Progenitor cell of endocrine pancreas (in vitro differentiated cells): ENCODE results near the gene PP2D1. TPM values are rescaled to one million over a fixed set of nuclear protein-coding genes. Genes with fewer than 3 reads are reported as not detected.
"Not testable (repeated sequence)": the region's sequence is repeated elsewhere in the genome, so short reads cannot be mapped to it uniquely, and the experiment has no call there.

ENCODE experiments used
- DNase-seq: peaks from one replicate; pipeline ENCODE4 v3.0.0; 2021; ENCODE audit warnings: low spot score; ENCODE audit not compliant: unreplicated experiment
- H3K27ac Mint-ChIP-seq: 2 replicates; pipeline ENCODE4 v1.8.0; 2021; ENCODE audit warnings: mild to moderate bottlenecking, moderate library complexity, mixed read lengths
- H3K27me3 Mint-ChIP-seq: 2 replicates; pipeline ENCODE4 v1.8.0; 2021; ENCODE audit warnings: mixed read lengths
- H3K36me3 Mint-ChIP-seq: 2 replicates; pipeline ENCODE4 v1.8.0; 2022; ENCODE audit warnings: mixed read lengths; ENCODE audit not compliant: insufficient read depth
- H3K4me1 Mint-ChIP-seq: 2 replicates; pipeline ENCODE4 v1.8.0; 2021; ENCODE audit warnings: low read depth, mixed read lengths
- H3K4me3 Mint-ChIP-seq: 2 replicates; pipeline ENCODE4 v1.8.0; 2021; ENCODE audit warnings: low read depth, mild to moderate bottlenecking, moderate library complexity, mixed read lengths
- H3K9me3 Mint-ChIP-seq: 2 replicates; pipeline ENCODE4 v1.8.0; 2021; ENCODE audit warnings: low read depth, mixed read lengths
- total RNA-seq: library from RNA; stranded (reverse); gene quantifications from 2 replicates; pipeline ENCODE4 v1.2.1, GENCODE V29; 2021
- TF ChIP-seq, protein P1 (sequence below): fragments of 200-600 bp; sonication (generic); IDR thresholded peaks from one replicate; pipeline ENCODE4 v1.5.0; 2021; ENCODE audit warnings: antibody characterized with exemption, mild to moderate bottlenecking; ENCODE audit not compliant: unreplicated experiment

The PP2D1 gene
- total RNA-seq, 1 donor from 2014 or later: not detected

DNA sequence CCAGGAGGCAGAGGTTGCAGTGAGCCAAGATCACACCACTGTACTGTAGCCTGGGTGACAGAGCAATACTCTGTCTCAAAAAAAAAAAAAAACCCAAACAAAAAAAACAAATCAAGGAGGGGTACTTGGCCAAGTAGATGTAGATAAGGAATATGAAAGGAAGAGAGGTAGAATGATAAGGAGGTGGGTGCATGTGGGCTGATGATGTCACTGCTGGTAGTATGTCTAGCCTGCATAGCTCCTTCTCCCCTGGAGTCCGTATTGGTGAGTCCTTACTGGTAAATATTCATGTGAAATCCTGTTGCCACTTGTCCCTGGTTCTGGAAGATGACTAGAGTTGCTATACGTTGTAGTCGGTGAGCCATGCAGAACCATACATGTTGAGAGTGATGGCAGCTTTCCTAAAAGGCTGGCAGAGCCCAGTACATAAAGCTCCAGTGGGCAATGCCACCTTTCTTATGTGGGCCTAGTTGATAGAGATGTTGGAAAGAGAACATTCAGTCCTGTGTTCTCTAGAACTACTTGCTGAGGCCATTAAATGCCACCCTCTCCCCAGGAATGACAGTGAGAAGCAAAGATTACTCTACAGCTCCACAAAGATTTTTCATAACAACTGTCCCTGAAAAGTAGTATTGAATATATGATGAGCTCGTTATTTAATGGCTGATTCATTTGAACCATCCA lies 39.2 kb upstream of the PP2D1 start:
- H3K9me3 Mint-ChIP-seq: no peaks in the 10 kb centered on the region
- no peak for DNase-seq
- H3K4me3 Mint-ChIP-seq: no peak overlapping the region
- no peaks in the 10 kb centered on the region for H3K4me1 Mint-ChIP-seq
- H3K36me3 Mint-ChIP-seq: no peaks in the 10 kb centered on the region
- H3K27me3 Mint-ChIP-seq: no peaks in the 10 kb centered on the region
- TF ChIP-seq, protein P1, sequence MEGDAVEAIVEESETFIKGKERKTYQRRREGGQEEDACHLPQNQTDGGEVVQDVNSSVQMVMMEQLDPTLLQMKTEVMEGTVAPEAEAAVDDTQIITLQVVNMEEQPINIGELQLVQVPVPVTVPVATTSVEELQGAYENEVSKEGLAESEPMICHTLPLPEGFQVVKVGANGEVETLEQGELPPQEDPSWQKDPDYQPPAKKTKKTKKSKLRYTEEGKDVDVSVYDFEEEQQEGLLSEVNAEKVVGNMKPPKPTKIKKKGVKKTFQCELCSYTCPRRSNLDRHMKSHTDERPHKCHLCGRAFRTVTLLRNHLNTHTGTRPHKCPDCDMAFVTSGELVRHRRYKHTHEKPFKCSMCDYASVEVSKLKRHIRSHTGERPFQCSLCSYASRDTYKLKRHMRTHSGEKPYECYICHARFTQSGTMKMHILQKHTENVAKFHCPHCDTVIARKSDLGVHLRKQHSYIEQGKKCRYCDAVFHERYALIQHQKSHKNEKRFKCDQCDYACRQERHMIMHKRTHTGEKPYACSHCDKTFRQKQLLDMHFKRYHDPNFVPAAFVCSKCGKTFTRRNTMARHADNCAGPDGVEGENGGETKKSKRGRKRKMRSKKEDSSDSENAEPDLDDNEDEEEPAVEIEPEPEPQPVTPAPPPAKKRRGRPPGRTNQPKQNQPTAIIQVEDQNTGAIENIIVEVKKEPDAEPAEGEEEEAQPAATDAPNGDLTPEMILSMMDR: no peak
- H3K27ac Mint-ChIP-seq: no peak overlapping the region

DNA sequence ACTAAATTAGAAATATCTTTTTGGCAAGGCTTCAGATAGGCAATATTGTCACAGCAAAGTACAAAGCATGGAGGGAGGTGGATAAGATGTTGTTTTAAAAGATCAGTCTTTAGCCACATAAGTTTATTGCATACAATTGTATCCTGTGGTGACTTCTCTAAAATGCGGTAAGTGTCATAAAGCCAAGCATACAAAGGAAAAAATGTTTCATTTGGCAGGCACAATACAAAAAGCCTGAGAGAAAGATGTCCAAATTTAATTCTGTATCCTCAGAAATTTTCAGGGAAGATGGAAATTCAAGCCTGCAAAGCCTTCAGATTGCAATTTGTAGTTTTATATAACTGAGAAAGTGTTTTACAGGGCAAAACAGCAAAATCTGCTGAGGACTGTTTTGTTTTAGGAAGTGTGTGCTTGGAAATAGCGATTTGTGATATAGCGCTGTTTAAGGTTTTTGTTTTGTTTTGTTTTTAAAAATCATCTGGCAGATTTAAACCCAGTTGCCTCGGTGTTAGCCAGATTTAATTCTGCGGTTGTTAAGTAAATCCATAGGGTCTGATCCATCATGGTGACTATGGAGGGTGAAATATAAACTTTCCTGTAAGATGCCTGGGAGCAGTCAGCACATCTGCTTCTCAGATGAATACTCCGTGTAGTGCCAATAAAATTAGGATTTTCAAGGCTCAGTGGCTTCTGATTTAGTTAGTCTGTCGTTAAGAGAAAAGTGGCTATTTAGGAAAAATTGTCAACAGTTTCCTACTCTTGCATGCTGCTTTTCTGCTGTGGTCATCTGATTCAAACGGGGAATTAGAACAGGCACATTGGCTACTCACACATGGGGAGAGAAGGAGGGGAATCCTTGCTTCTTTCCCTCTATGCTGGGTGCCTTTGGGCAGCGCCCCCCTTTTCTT lies 36.2 kb upstream of the PP2D1 start:
- H3K27me3 Mint-ChIP-seq: no peaks in the 10 kb centered on the region
- no peak for DNase-seq
- TF ChIP-seq, protein P1: no peak
- no peaks in the 10 kb centered on the region for H3K9me3 Mint-ChIP-seq
- H3K27ac Mint-ChIP-seq: no peak overlapping the region
- peaks cover 4% of the 10 kb centered on the region for H3K4me1 Mint-ChIP-seq
- H3K36me3 Mint-ChIP-seq: no peaks in the 10 kb centered on the region
- no peak overlapping the region for H3K4me3 Mint-ChIP-seq

DNA sequence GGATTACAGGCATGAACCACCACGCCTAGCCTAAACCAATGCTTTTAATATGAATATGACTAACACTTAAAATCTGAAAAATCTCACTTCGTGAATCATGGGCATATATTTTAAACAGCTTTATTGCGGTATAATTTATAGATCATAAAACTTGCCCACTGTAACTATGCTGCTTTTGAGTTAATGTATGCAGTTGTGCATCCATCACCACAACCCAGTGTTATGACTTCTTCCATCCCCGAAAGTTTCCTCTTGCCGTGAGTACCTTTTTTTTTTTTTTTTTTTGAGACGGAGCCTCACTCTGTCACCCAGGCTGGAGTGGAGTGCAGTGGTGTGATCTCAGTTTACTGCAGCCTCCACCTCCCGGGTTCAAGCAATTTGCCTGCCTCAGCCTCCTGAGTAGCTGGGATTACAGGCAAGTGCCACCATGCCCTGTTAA lies 35.3 kb upstream of the PP2D1 start:
- H3K9me3 Mint-ChIP-seq: no peaks in the 10 kb centered on the region
- no peak overlapping the region for H3K27ac Mint-ChIP-seq
- H3K4me3 Mint-ChIP-seq: no peak overlapping the region
- TF ChIP-seq, protein P1: no peak
- no peaks in the 10 kb centered on the region for H3K36me3 Mint-ChIP-seq
- peaks cover 4% of the 10 kb centered on the region for H3K4me1 Mint-ChIP-seq
- DNase-seq: no peak
- no peaks in the 10 kb centered on the region for H3K27me3 Mint-ChIP-seq

- Mint-ChIP-seq H3K4me3 (no peak overlapping the region), H3K27ac (no peak overlapping the region), H3K9me3 (no peaks in the 10 kb centered on the region), H3K4me1 (peaks cover 12% of the 10 kb centered on the region), H3K36me3 (no peaks in the 10 kb centered on the region), H3K27me3 (no peaks in the 10 kb centered on the region)
- no peak for DNase-seq
- TF ChIP-seq, protein P1: no peak
These were observed 34.5 kb upstream of the PP2D1 start for GRCh38 chr3:20046556-20046955.

DNA sequence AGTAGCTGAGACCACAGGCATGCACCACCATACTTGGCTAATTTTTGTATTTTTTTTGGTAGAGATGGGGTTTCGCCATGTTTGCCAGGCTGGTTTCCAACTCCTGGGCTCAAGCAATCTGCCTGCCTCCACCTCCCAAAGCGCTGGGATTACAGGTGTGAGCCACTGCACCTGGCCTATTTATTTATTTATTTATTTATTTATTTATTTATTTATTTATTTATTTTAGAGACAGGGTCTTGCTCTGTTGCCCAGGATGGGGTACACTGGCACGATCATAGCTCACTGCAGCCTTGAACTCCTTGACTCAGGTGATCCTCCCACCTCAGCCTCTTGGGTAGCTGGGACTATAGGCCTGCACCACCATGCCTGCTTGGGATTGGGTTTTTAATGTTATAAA lies 33.1 kb upstream of the PP2D1 start:
- H3K4me1 Mint-ChIP-seq: peaks cover 14% of the 10 kb centered on the region
- not testable (repeated sequence) for H3K27ac Mint-ChIP-seq, H3K36me3 Mint-ChIP-seq, H3K9me3 Mint-ChIP-seq, H3K27me3 Mint-ChIP-seq, DNase-seq, H3K4me3 Mint-ChIP-seq
